HEK293T (cell line): ENCODE measurements around the gene NAP1L1.

Experiments
- BHLHE40 ChIP-seq: fragments of 450-650 bp; IDR thresholded peaks from 2 replicates; pipeline ENCODE4 v1.6.1; 2016; ENCODE audit warnings: mild to moderate bottlenecking, moderate library complexity, borderline replicate concordance
- ELF4 ChIP-seq: fragments of 450-650 bp; IDR thresholded peaks from 2 replicates; pipeline ENCODE4 v1.6.1; 2017; ENCODE audit warnings: antibody characterized with exemption
- FOXA1 ChIP-seq: fragments of 450-650 bp; IDR thresholded peaks from 2 replicates; pipeline ENCODE4 v1.6.1; 2016; ENCODE audit warnings: mild to moderate bottlenecking
- FOXM1 ChIP-seq: fragments of 450-650 bp; IDR thresholded peaks from 2 replicates; pipeline ENCODE4 v1.6.1; 2017; ENCODE audit warnings: mild to moderate bottlenecking, borderline replicate concordance
- HDGF ChIP-seq: fragments of 450-650 bp; IDR thresholded peaks from 2 replicates; pipeline ENCODE4 v1.6.1; 2017; ENCODE audit warnings: antibody characterized with exemption, borderline replicate concordance
- LEF1 ChIP-seq: fragments of 450-650 bp; IDR thresholded peaks from 2 replicates; pipeline ENCODE4 v1.6.1; 2017; ENCODE audit warnings: mild to moderate bottlenecking, borderline replicate concordance
- PKNOX1 ChIP-seq: fragments of 450-650 bp; IDR thresholded peaks from 2 replicates; pipeline ENCODE4 v1.6.1; 2016
- SP1 ChIP-seq: fragments of 450-650 bp; IDR thresholded peaks from 2 replicates; pipeline ENCODE4 v1.6.1; 2017
- SUZ12 ChIP-seq: fragments of 450-650 bp; IDR thresholded peaks from 2 replicates; pipeline ENCODE4 v1.6.1; 2016; ENCODE audit warnings: mild to moderate bottlenecking
- TARDBP ChIP-seq: fragments of 450-650 bp; IDR thresholded peaks from 2 replicates; pipeline ENCODE4 v1.6.1; 2016

GRCh38 chr12:76012644-76013043 lies 71.8 kb downstream of the NAP1L1 start:
- TF ChIP-seq FOXM1 = no peak
- no peak for TF ChIP-seq TARDBP
- no peak for TF ChIP-seq BHLHE40
- no peak for TF ChIP-seq ELF4
- no peak for TF ChIP-seq SUZ12
- TF ChIP-seq HDGF = no peak
- TF ChIP-seq PKNOX1 = no peak
- no peak for TF ChIP-seq SP1
- TF ChIP-seq LEF1 = no peak
- no peak for TF ChIP-seq FOXA1
